K562 (cell line): ENCODE data around the gene SAMD8.

ENCODE experiments used
- DNMT1 ChIP-seq: fragments of 450-650 bp; IDR thresholded peaks from 2 replicates; pipeline ENCODE4 v1.6.1; 2016; ENCODE audit warnings: antibody characterized with exemption, mild to moderate bottlenecking
- EZH2 ChIP-seq: IDR thresholded peaks from 2 replicates; pipeline ENCODE4 v1.6.1; 2012; ENCODE audit warnings: low read depth, mild to moderate bottlenecking, inconsistent platforms, low read length, borderline replicate concordance
- FOXM1 ChIP-seq, 2 experiments: fragments of 450-650 bp in 1 of 2; sonication (generic) in 1 of 2; formaldehyde crosslinking in 1 of 2; IDR thresholded peaks; 2 replicates each; pipeline versions ENCODE4 v1.6.1 to v1.9.0; 2017 to 2022; ENCODE audit warnings: low read depth in 2 of 2, mild to moderate bottlenecking in 2 of 2, missing genetic modification reagents in 1 of 2, moderate library complexity in 1 of 2
- HSF4 ChIP-seq: fragments of 250-450 bp; sonication (Bioruptor Pico); IDR thresholded peaks from 2 replicates; pipeline ENCODE4 v2.1.2; 2022; ENCODE audit warnings: mild to moderate bottlenecking, moderate library complexity, borderline replicate concordance
- POLR2A ChIP-seq: fragments of 450-650 bp; conservative IDR thresholded peaks from 2 replicates; pipeline ENCODE4 v1.6.1; 2016
- SIX5 ChIP-seq, 2 experiments: IDR thresholded peaks; 2 replicates each; pipeline ENCODE4 v1.6.1; 2011; ENCODE audit warnings: low read length in 2 of 2, borderline replicate concordance in 1 of 2, low read depth in 1 of 2, mild to moderate bottlenecking in 1 of 2, moderate library complexity in 1 of 2; ENCODE audit not compliant: insufficient read depth in 1 of 2
- SMARCA4 ChIP-seq: fragments of 450-650 bp; IDR thresholded peaks from 2 replicates; pipeline ENCODE4 v1.6.1; 2016
- SP1 ChIP-seq: sonication (generic); formaldehyde crosslinking; IDR thresholded peaks from 2 replicates; pipeline ENCODE4 v1.8.1; 2022; ENCODE audit warnings: mild to moderate bottlenecking, missing genetic modification reagents
- YY1 ChIP-seq, 3 experiments: IDR thresholded peaks; 2 replicates each; pipeline ENCODE4 v1.6.1; 2011; ENCODE audit warnings: low read length in 2 of 3, mild to moderate bottlenecking in 2 of 3, moderate library complexity in 2 of 3, borderline replicate concordance in 1 of 3, control low read depth in 1 of 3, low read depth in 1 of 3; ENCODE audit not compliant: insufficient read depth in 3 of 3, insufficient replicate concordance in 2 of 3, control insufficient read depth in 1 of 3, insufficient read length in 1 of 3; ENCODE audit errors: extremely low read depth in 1 of 3
- TF ChIP-seq, protein P1 (sequence below): IDR thresholded peaks from 2 replicates; pipeline ENCODE4 v1.6.1; 2011; ENCODE audit warnings: borderline replicate concordance, low read depth, mild to moderate bottlenecking, moderate library complexity, low read length; ENCODE audit not compliant: insufficient read depth, poor library complexity, severe bottlenecking
- TF ChIP-seq, protein P2 (sequence below): sonication (generic); formaldehyde crosslinking; IDR thresholded peaks from 2 replicates; pipeline ENCODE4 v1.8.1; 2023; ENCODE audit warnings: mild to moderate bottlenecking, missing genetic modification reagents, moderate library complexity
- TF ChIP-seq, protein P3 (sequence below), 3 experiments: IDR thresholded peaks in 2 of 3; conservative IDR thresholded peaks in 1 of 3; 2 replicates each; pipeline ENCODE4 v1.5.1; 2011 to 2012; ENCODE audit warnings: low read length in 3 of 3, mild to moderate bottlenecking in 3 of 3, control low read depth in 2 of 3, improper control_type of control experiment in 1 of 3, inconsistent platforms in 1 of 3, low read depth in 1 of 3, mixed read lengths in 1 of 3, moderate library complexity in 1 of 3; ENCODE audit not compliant: insufficient read depth in 2 of 3

GRCh38 chr10:75175046-75175445, 63.6 kb downstream of the SAMD8 start:
- TF ChIP-seq, protein P1, sequence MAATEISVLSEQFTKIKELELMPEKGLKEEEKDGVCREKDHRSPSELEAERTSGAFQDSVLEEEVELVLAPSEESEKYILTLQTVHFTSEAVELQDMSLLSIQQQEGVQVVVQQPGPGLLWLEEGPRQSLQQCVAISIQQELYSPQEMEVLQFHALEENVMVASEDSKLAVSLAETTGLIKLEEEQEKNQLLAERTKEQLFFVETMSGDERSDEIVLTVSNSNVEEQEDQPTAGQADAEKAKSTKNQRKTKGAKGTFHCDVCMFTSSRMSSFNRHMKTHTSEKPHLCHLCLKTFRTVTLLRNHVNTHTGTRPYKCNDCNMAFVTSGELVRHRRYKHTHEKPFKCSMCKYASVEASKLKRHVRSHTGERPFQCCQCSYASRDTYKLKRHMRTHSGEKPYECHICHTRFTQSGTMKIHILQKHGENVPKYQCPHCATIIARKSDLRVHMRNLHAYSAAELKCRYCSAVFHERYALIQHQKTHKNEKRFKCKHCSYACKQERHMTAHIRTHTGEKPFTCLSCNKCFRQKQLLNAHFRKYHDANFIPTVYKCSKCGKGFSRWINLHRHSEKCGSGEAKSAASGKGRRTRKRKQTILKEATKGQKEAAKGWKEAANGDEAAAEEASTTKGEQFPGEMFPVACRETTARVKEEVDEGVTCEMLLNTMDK, result no peak
- no peak for TF ChIP-seq POLR2A
- TF ChIP-seq SP1, result no peak
- no peak for TF ChIP-seq HSF4 (CRISPR knock-in tag)
- TF ChIP-seq DNMT1, result no peak
- no peak for TF ChIP-seq SMARCA4
- TF ChIP-seq, protein P2, sequence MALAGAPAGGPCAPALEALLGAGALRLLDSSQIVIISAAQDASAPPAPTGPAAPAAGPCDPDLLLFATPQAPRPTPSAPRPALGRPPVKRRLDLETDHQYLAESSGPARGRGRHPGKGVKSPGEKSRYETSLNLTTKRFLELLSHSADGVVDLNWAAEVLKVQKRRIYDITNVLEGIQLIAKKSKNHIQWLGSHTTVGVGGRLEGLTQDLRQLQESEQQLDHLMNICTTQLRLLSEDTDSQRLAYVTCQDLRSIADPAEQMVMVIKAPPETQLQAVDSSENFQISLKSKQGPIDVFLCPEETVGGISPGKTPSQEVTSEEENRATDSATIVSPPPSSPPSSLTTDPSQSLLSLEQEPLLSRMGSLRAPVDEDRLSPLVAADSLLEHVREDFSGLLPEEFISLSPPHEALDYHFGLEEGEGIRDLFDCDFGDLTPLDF (CRISPR knock-in tag), result no peak
- TF ChIP-seq FOXM1 (IDR thresholded peaks at IDR 0.05; ENCODE audit: low read depth), result no peak
- no peak for TF ChIP-seq FOXM1 (CRISPR knock-in tag; IDR thresholded peaks at IDR 0.05; ENCODE audit: low read depth)
- no peak for TF ChIP-seq EZH2
- TF ChIP-seq SIX5 (IDR thresholded peaks at IDR 0.05; ENCODE audit: borderline replicate concordance in 1 of 2, insufficient read depth in 1 of 2, low read depth in 1 of 2, low read length in 2 of 2), result no peak
- TF ChIP-seq, protein P3, sequence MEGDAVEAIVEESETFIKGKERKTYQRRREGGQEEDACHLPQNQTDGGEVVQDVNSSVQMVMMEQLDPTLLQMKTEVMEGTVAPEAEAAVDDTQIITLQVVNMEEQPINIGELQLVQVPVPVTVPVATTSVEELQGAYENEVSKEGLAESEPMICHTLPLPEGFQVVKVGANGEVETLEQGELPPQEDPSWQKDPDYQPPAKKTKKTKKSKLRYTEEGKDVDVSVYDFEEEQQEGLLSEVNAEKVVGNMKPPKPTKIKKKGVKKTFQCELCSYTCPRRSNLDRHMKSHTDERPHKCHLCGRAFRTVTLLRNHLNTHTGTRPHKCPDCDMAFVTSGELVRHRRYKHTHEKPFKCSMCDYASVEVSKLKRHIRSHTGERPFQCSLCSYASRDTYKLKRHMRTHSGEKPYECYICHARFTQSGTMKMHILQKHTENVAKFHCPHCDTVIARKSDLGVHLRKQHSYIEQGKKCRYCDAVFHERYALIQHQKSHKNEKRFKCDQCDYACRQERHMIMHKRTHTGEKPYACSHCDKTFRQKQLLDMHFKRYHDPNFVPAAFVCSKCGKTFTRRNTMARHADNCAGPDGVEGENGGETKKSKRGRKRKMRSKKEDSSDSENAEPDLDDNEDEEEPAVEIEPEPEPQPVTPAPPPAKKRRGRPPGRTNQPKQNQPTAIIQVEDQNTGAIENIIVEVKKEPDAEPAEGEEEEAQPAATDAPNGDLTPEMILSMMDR (IDR thresholded peaks at IDR 0.05 in 2 of 3, conservative IDR thresholded peaks at IDR 0.05 in 1 of 3; ENCODE audit: insufficient read depth in 2 of 3, low read depth in 1 of 3, low read length in 3 of 3), result no peak
- TF ChIP-seq YY1 (IDR thresholded peaks at IDR 0.05; ENCODE audit: borderline replicate concordance in 1 of 3, control insufficient read depth in 1 of 3, extremely low read depth in 1 of 3, insufficient read depth in 3 of 3, insufficient read length in 1 of 3, insufficient replicate concordance in 2 of 3, low read depth in 1 of 3, low read length in 2 of 3), result no peak
